NCI-H1048 (cell line): ENCODE data around the gene KRTAP4-2.
"Not testable (repeated sequence)": the region's sequence is repeated elsewhere in the genome, so short reads cannot be mapped to it uniquely, and the experiment has no call there.

Experiments
- DNase-seq: peaks from one replicate; lab custom pipeline; 2025; lab: John Stamatoyannopoulos, UW

The KRTAP4-2 gene

DNA sequence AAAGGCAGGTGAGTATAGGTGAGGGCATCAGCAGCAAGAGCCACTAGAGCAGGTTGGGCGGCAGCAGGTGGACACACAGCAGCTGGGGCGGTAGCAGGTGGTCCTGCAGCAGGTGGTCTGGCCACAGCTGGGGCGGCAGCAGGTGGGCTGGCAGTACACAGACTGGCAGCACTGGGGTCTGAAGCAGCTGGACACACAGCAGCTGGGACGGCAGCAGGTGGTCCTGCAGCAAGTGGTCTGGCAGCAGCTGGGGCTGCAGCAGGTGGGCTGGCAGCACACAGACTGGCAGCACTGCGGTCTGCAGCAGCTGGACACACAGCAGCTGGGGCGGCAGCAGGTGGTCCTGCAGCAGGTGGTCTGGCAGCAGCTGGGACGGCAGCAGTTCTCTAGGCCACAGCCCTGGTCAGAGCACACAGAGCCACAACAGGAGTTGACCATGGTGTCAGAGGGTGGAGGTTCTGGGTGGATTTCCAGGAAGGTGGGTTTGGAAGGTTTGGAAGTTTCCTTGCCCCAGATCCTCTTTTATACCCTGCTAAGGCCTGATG, at the start of gene KRTAP4-2:
KRTAP4-2 (minus strand) TSS at position 495 of the 545 bp plus-strand sequence; CDS start at position 438, 57 bp downstream.
- DNase-seq = no peak

DNA sequence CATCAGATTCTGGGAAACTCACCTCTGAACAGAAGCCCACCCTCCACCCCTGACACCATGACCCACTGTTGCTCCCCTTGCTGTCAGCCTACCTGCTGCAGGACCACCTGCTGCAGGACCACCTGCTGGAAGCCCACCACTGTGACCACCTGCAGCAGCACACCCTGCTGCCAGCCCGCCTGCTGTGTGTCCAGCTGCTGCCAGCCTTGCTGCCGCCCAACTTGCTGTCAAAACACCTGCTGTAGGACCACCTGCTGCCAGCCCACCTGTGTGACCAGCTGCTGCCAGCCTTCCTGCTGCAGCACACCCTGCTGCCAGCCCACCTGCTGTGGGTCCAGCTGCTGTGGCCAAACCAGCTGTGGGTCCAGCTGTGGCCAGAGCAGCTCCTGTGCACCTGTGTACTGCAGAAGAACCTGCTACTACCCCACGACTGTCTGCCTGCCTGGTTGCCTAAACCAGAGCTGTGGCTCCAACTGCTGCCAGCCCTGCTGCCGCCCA, 48.6 kb upstream of the KRTAP4-2 start, which contains the start of gene KRTAP9-2:
KRTAP9-2 (plus strand) TSS at position 51 of the 498 bp plus-strand sequence; CDS start at position 58, 7 bp downstream.
- not testable (repeated sequence) for DNase-seq

GRCh38 chr17:41226051-41226450, 48.0 kb upstream of the KRTAP4-2 start:
- no peak for DNase-seq

- no peak for DNase-seq
Measured at GRCh38 chr17:41223821-41224220, 45.8 kb upstream of the KRTAP4-2 start.

- DNase-seq = no peak
Measured at GRCh38 chr17:41215681-41216080, 37.7 kb upstream of the KRTAP4-2 start.

GRCh38 chr17:41212524-41213169, 34.6 kb upstream of the KRTAP4-2 start:
- no peak for DNase-seq

GRCh38 chr17:41211845-41212466, 33.9 kb upstream of the KRTAP4-2 start:
- no peak for DNase-seq

- no peak for DNase-seq
Measured at GRCh38 chr17:41199421-41200078, 21.5 kb upstream of the KRTAP4-2 start.

DNA sequence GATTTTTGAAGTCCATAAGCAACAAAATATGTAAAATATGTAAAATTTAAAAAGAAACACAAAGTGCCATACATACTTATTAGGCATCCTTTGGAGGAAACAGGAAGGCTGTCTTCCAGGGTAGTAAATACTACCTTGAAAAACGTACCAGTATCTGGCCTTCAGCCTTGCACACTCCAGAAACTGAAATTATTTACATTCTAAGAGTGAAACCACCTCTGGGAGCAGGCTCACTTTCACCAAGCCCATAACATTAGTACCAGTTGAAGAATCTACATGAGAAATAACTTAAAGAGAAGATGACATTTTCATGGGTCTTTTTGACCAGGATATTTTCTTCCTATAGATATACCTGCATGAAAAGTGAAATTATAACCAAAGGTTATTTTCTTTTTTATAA, 18.0 kb upstream of the KRTAP4-2 start:
- no peak for DNase-seq

GRCh38 chr17:41190328-41190727, 12.3 kb upstream of the KRTAP4-2 start:
- DNase-seq = no peak

DNA sequence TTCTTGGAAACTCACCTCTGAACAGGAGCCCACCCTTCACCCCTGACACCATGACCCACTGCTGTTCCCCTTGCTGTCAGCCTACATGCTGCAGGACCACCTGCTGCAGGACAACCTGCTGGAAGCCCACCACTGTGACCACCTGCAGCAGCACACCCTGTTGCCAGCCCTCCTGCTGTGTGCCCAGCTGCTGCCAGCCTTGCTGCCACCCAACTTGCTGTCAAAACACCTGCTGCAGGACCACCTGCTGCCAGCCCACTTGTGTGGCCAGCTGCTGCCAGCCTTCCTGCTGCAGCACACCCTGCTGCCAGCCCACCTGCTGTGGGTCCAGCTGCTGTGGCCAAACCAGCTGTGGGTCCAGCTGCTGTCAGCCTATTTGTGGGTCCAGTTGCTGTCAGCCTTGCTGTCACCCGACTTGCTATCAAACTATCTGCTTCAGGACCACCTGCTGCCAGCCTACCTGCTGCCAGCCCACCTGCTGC, 11.9 kb upstream of the KRTAP4-2 start, which contains the start of gene KRTAP9-1:
KRTAP9-1 (plus strand) TSS at position 51 of the 482 bp plus-strand sequence; CDS start at position 51, 0 bp downstream.
- DNase-seq = not testable (repeated sequence)

DNA sequence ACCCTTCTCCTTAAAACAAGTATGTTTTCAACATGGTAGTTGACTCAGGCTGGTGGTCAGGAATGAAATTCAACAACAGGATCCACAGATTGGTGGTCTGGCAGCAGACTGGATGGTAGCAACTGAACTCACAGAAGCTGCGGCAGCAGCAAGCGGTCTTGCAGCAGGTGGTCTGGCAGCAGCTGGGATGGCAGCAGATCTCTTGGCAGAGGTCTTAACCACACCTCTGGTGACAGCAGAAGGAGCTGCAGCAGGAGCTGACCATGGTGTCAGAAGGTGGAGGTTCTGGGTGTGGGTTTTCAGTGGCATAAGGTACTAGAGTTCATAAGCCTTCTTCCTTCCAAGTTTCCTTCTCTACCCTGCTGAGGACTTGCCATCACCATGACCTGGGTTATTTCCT, 8.9 kb upstream of the KRTAP4-2 start:
- no peak for DNase-seq

GRCh38 chr17:41185001-41185400, 7.0 kb upstream of the KRTAP4-2 start:
- no peak for DNase-seq

GRCh38 chr17:41184480-41184961, 6.5 kb upstream of the KRTAP4-2 start, which contains the start of gene KRTAP4-1:
Gene KRTAP4-1 (minus strand): TSS chr17:41184911. CDS start chr17:41184854, 57 bp downstream.
- no peak for DNase-seq

DNA sequence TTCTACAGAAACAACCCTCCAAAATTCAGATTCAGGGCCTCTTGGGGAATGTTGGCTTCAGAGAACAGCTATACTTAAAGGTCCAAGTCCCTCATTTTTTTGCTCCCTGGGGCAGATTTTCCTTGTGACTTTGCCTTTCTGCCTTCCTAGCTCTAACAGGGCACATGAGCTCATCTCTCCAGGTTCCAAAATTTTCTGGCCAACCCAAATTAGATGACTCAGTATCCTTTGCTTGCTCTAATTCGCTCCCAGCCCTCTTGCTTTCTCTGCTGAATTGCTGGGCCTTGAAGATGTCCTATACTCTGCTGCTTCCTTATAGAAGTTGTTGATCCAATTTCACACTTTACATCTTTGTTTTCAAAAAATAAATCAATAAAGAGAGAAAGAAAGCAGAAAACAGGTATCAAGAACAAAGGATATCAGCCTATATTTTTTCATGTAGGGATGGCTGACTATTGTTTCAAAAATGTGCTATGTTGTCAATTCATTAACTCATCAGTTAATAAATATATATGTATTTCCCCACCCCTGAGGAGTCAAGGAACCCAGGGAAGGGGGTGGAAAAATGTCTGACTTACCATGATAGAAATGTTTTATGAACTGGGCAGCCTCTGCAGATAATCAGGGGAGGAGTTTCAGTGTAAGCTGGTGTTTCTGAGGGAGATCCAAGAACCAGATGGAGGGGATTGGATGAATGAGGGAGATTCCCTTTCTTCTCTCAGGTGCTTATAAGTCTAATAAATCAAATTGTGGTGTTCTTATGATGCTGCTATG, 1.0 kb upstream of the KRTAP4-2 start:
- no peak for DNase-seq

- DNase-seq = no peak
Measured at GRCh38 chr17:41178341-41178740, 320 bp upstream of the KRTAP4-2 start.

- DNase-seq = no peak
Measured at GRCh38 chr17:41176744-41177387, 1.2 kb downstream of the KRTAP4-2 start.

- no peak for DNase-seq
Measured at GRCh38 chr17:41171886-41172285, 6.1 kb downstream of the KRTAP4-2 start.

GRCh38 chr17:41168121-41168520, 9.9 kb downstream of the KRTAP4-2 start, which contains the start of gene KRTAP4-3:
Gene KRTAP4-3 (minus strand): TSS chr17:41168221. CDS start chr17:41168172, 49 bp downstream.
- DNase-seq = no peak

DNA sequence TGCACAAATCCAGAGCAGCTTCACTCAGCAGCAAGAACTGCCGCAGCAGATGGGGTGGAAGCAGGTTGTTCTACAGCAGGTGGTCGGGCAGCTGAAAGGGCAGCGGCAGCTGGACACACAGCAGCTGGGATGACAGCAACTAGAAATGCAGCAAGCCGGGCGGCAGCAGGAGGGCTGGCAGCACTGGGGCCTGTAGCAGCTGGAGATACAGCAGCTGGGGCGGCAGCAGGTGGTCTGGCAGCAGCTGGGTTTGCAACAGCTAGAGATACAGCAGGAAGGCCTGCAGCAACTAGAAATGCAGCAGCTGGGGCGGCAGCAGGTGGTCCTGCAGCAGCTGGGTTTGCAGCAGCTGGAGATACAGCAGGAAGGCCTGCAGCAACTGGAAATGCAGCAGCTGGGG, 10.5 kb downstream of the KRTAP4-2 start:
- DNase-seq = no peak

DNA sequence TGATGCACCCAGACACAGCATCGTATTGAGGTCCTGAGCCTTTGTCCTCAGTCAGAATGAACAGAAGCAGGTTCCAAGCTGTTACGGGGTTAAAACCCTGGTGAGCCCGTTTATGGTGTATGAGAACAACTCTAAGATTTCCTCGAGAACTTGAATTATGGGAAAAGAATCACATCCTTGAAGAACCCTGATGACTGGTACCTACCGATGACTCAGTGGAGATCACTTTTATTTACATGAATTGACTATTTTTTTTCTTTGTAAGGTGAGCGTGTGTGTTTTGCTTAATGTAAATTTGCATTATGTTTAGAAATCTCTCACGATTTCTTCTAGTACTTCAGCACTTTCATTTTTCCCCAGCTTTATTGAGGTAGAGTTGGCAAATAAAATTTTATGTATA, 14.2 kb downstream of the KRTAP4-2 start:
- no peak for DNase-seq
